Mucosa of rectum (tissue), 2 donors: ENCODE measurements around the gene OR12D2.
"Not testable (repeated sequence)": the region's sequence is repeated elsewhere in the genome, so short reads cannot be mapped to it uniquely, and the experiment has no call there.

Source experiments
- H3K27ac ChIP-seq, 2 donors: one replicate each; pipeline ENCODE4 v1.7.0; 2013; ENCODE audit warnings: inconsistent platforms in 2 of 2, low read depth in 2 of 2, low read length in 2 of 2
- H3K27me3 ChIP-seq, 2 donors: one replicate each; pipeline ENCODE4 v1.7.0; 2013; ENCODE audit warnings: low read length in 2 of 2; ENCODE audit not compliant: control insufficient read depth in 2 of 2, insufficient read depth in 2 of 2
- H3K36me3 ChIP-seq, 2 donors: one replicate each; pipeline ENCODE4 v1.7.0; 2013; ENCODE audit warnings: low read length in 2 of 2; ENCODE audit not compliant: control insufficient read depth in 2 of 2, insufficient read depth in 2 of 2
- H3K4me1 ChIP-seq, 2 donors: one replicate each; pipeline ENCODE4 v1.7.0; 2013; ENCODE audit warnings: low read length in 2 of 2, mild to moderate bottlenecking in 1 of 2; ENCODE audit not compliant: control insufficient read depth in 2 of 2, insufficient read depth in 2 of 2
- H3K4me3 ChIP-seq, 2 donors: one replicate each; pipeline ENCODE4 v1.7.0; 2013; ENCODE audit warnings: low read length in 2 of 2
- H3K9ac ChIP-seq, 2 donors: one replicate each; pipeline ENCODE4 v1.7.0; 2013; ENCODE audit warnings: low read length in 2 of 2, low read depth in 1 of 2, mild to moderate bottlenecking in 1 of 2
- H3K9me3 ChIP-seq, 2 donors: one replicate each; pipeline ENCODE4 v1.7.0; 2013; ENCODE audit warnings: low read length in 2 of 2; ENCODE audit not compliant: control insufficient read depth in 2 of 2
- donor health status: healthy.
- donor health status: Normal muscosa, but diverticular disease.

The OR12D2 gene

DNA sequence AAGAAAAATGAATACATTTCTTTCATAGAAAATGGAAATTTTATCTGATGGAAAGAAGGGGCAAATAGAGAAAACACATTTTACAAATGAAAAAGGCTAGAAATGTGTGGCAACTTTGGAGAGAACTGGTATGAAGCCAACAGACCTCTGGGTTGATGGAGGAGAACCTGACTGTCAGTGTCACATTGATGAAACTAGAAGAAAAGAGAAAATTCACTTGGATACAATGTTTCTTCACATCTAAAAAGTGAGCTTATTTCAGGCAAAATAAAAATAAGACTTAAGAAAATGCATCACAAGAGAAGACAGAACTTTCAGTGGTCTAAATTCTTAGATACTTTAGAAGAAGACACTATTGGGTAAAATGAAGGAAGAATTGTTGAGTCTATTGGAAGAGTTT is at the start of gene OR12D2:
Gene OR12D2, plus strand, starts transcription at position 301 of the 400 bp plus-strand sequence. CDS start 1,069 bp downstream, outside the sequence.
- no peak within 1 kb of the TSS for H3K27ac ChIP-seq
- no peaks in the 10 kb centered on the region for H3K4me1 ChIP-seq
- no peaks in the 10 kb centered on the region for H3K36me3 ChIP-seq
- H3K27me3 ChIP-seq, result no peaks in the 10 kb centered on the region
- no peaks in the 10 kb centered on the region for H3K9me3 ChIP-seq
- H3K4me3 ChIP-seq, result no peak within 1 kb of the TSS
- no peak within 1 kb of the TSS for H3K9ac ChIP-seq

DNA sequence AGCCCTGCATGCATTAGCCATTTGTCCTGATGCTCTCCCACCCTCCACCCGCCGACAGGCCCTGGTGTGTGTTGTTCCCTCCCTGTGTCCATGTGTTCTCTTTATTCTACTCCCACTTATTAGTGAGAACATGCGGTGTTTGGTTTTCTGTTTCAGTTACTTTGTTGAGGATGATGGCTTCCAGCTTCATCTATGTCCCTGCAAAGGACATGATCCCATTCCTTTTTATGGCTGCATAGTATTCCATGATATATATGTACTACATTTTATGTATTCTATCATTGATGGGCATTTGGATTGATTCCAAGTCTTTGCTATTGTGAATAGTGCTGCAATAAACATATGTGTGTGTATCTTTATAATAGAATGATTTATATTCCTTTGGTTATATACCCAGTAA is 46.1 kb upstream of the OR12D2 start:
- H3K9me3 ChIP-seq, H3K27ac ChIP-seq, H3K36me3 ChIP-seq, H3K27me3 ChIP-seq, H3K4me1 ChIP-seq, H3K4me3 ChIP-seq, H3K9ac ChIP-seq: not testable (repeated sequence)

DNA sequence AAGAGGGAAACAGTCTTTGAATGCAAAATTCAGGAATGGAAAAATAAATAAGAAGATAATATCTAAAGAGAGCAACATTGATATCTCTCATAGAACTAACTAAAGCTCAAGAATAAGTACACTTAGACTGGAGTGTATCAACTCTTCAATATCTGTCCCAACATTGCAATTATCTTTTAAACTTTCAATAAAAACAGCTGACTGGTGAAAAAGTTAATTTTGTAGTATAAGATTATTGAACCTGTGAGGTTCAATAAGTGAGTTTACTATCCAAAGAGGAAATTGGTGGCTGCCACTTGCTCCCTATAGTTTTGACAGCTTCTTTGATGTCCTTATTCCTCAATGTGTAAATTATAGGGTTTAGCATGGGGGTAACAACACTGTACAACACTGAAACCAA is 40.5 kb upstream of the OR12D2 start:
- Histone ChIP-seq H3K36me3 (no peaks in the 10 kb centered on the region), H3K27ac (no peak overlapping the region), H3K9me3 (no peaks in the 10 kb centered on the region), H3K9ac (no peak overlapping the region), H3K4me3 (no peak overlapping the region), H3K27me3 (no peaks in the 10 kb centered on the region), H3K4me1 (no peaks in the 10 kb centered on the region)

DNA sequence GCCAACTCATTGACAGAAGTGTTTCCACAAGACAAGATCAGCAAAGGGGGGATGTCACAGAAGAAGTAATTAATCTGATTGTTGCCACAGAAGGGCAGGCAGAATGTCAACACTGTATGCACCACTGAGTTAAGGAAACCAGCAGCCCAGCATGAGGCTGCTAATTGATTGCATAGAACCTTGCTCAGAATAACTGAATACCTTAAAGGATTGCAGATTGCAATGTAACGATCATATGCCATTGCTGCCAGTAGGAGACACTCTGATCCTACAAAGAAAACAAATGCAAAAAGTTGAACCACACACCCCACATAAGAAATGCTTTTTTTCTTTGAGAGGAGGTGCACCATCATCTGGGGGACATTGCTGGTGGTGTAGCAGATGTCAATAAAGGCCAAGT is 39.8 kb upstream of the OR12D2 start:
- Histone ChIP-seq H3K9me3 (no peaks in the 10 kb centered on the region), H3K4me3 (no peak overlapping the region), H3K4me1 (no peaks in the 10 kb centered on the region), H3K27me3 (no peaks in the 10 kb centered on the region), H3K27ac (no peak overlapping the region), H3K9ac (no peak overlapping the region), H3K36me3 (no peaks in the 10 kb centered on the region)

DNA sequence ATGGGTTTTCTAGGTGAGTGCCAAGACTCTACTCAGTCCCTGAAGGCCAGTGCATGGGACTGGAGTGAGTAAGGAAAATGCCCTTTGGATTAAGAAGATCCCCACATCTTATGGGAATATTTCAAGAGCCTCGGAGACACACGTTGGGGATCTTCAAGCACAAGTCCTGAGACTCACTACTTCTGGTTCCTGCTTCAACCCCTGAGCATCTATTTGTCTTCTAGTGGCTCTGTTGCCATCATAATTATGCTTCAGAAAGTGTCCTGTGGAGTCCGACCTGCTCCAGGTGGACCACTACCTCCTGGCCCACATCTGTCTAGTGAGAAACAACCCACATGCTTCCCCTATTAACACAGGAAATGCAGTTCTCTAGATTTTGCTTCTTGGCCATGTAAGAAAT is 26.7 kb upstream of the OR12D2 start, which contains the start of gene OR5V1:
Gene OR5V1, minus strand, starts transcription at position 101 of the 400 bp plus-strand sequence. CDS start 12,670 bp downstream, outside the sequence.
- Histone ChIP-seq H3K27ac (no peak within 1 kb of the TSS), H3K4me1 (no peaks in the 10 kb centered on the region), H3K9me3 (no peaks in the 10 kb centered on the region), H3K27me3 (no peaks in the 10 kb centered on the region), H3K9ac (no peak within 1 kb of the TSS), H3K36me3 (no peaks in the 10 kb centered on the region), H3K4me3 (no peak within 1 kb of the TSS)

DNA sequence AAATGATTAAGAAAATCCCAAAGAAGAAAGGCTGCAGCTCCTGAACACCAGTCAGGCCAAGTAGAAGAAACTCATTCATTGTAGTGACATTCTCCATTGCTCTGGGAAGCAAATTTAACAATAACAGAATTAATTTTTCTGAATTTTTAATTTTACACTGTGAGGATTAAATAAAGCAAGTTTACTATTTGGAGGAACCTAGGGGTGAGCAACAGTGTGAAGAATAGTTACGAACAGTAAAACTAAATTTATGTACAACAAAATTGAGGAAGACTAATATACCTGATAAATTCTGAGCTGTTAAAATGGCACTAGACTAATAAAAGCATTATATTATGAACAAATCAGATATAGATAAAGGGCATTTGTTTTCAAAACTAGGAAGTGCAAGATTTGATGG is 20.2 kb upstream of the OR12D2 start, which contains the start of gene OR12D3:
Gene OR12D3, minus strand, starts transcription at position 101 of the 400 bp plus-strand sequence. Its CDS starts 4 bp downstream, at position 97.
- Histone ChIP-seq H3K27ac (no peak within 1 kb of the TSS), H3K4me3 (no peak within 1 kb of the TSS)

DNA sequence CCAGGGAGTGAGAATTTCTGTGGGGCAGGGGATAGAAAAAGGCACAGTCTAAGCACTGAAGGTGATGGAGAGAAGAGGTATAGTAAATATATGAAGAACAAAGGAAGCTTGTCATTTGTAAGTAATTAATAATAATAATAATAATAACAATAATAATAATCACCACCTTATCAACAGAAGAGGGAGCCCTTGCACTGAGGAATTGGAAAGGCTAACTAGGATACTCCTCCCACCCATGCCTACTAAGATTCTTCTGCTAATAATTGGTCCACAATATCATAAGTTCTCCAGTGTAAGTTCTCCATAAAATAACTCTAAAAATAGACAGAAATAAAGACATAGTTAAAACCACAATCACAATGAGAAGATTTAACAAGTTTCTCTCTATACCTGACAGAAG is 19.4 kb upstream of the OR12D2 start:
- Histone ChIP-seq H3K27me3 (no peaks in the 10 kb centered on the region), H3K4me1 (no peaks in the 10 kb centered on the region), H3K9me3 (no peaks in the 10 kb centered on the region), H3K4me3 (no peak overlapping the region), H3K36me3 (no peaks in the 10 kb centered on the region), H3K9ac (no peak overlapping the region), H3K27ac (no peak overlapping the region)

More for the DNA sequence above, 20.2 kb upstream of the OR12D2 start, which contains the start of gene OR12D3:
- no peaks in the 10 kb centered on the region for H3K9me3 ChIP-seq
- H3K36me3 ChIP-seq, result no peaks in the 10 kb centered on the region
- no peak within 1 kb of the TSS for H3K9ac ChIP-seq
- H3K27me3 ChIP-seq, result no peaks in the 10 kb centered on the region
- no peaks in the 10 kb centered on the region for H3K4me1 ChIP-seq

- H3K4me1 ChIP-seq, result no peaks in the 10 kb centered on the region
Measured at GRCh38 chr6:29388533-29388932, 6.9 kb upstream of the OR12D2 start.

GRCh38 chr6:29399525-29399924 is 4.1 kb downstream of the OR12D2 start:
- H3K4me3 ChIP-seq, result no peak overlapping the region
- no peaks in the 10 kb centered on the region for H3K36me3 ChIP-seq

More at GRCh38 chr6:29388533-29388932, 6.9 kb upstream of the OR12D2 start:
- H3K27ac ChIP-seq, result no peak overlapping the region
- H3K36me3 ChIP-seq, result no peaks in the 10 kb centered on the region
- no peak overlapping the region for H3K4me3 ChIP-seq
- H3K9me3 ChIP-seq, result no peaks in the 10 kb centered on the region
- H3K9ac ChIP-seq, result no peak overlapping the region
- no peaks in the 10 kb centered on the region for H3K27me3 ChIP-seq

GRCh38 chr6:29403801-29404200 is 8.4 kb downstream of the OR12D2 start:
- no peak overlapping the region for H3K27ac ChIP-seq
- H3K9me3 ChIP-seq, result no peaks in the 10 kb centered on the region
- no peaks in the 10 kb centered on the region for H3K27me3 ChIP-seq
- no peaks in the 10 kb centered on the region for H3K36me3 ChIP-seq
- no peak overlapping the region for H3K4me3 ChIP-seq
- no peaks in the 10 kb centered on the region for H3K4me1 ChIP-seq
- no peak overlapping the region for H3K9ac ChIP-seq

More at GRCh38 chr6:29399525-29399924, 4.1 kb downstream of the OR12D2 start:
- Histone ChIP-seq H3K4me1 (no peaks in the 10 kb centered on the region), H3K27me3 (no peaks in the 10 kb centered on the region), H3K9ac (no peak overlapping the region), H3K27ac (no peak overlapping the region), H3K9me3 (no peaks in the 10 kb centered on the region)

DNA sequence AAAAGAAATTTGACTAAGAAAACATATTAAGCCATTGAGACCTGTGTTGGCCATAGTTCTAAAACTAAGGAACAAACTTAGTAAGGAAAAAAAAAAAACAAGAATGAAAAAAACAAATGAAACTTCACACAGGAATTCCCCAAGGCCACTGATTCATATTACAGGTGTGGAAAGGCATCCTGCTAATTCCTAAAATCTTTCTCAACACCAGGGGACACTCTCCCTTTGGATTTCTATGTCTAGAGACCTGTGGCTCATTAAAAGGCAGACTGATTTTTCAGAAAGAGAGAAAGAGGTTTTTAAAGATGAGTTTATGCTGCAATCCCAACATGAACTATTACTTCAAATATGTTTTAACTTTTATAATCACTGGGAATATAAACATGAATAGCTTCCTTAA is 19.2 kb downstream of the OR12D2 start, which contains the start of gene OR12D1:
Gene OR12D1, plus strand, starts transcription at position 341 of the 400 bp plus-strand sequence.
- no peaks in the 10 kb centered on the region for H3K9me3 ChIP-seq
- no peaks in the 10 kb centered on the region for H3K4me1 ChIP-seq
- H3K27ac ChIP-seq, result no peak within 1 kb of the TSS
- H3K4me3 ChIP-seq, result no peak within 1 kb of the TSS
- no peaks in the 10 kb centered on the region for H3K36me3 ChIP-seq
- no peak within 1 kb of the TSS for H3K9ac ChIP-seq
- no peaks in the 10 kb centered on the region for H3K27me3 ChIP-seq
